HepG2 (cell line): Measurements from ENCODE around the gene TRABD. TPM values are rescaled to one million over a fixed set of nuclear protein-coding genes. Genes with fewer than 3 reads are reported as not detected.
A peak's percentile ranks its signal among the peaks of the same experiment; 100 is the strongest.

ENCODE experiments used
- GZF1 ChIP-seq: sonication (generic); formaldehyde crosslinking; IDR thresholded peaks from 2 replicates; pipeline ENCODE4 v1.5.1; 2020; ENCODE audit warnings: mild to moderate bottlenecking, missing genetic modification reagents
- MTA1 ChIP-seq: sonication (generic); formaldehyde crosslinking; IDR thresholded peaks from 2 replicates; pipeline ENCODE4 v1.4.0; 2020; ENCODE audit warnings: missing genetic modification reagents, mild to moderate bottlenecking, borderline replicate concordance
- MTF2 ChIP-seq: sonication (generic); formaldehyde crosslinking; IDR thresholded peaks from 2 replicates; pipeline ENCODE4 v1.5.0; 2020; ENCODE audit warnings: missing genetic modification reagents, borderline replicate concordance
- POLR2G ChIP-seq: fragments of 200-400 bp; formaldehyde crosslinking; IDR thresholded peaks from 2 replicates; pipeline ENCODE4 v1.6.1; 2018; ENCODE audit warnings: mild to moderate bottlenecking, low read depth, low read length, moderate library complexity
- RXRB ChIP-seq: IDR thresholded peaks from 2 replicates; pipeline ENCODE4 v1.6.1; 2016; ENCODE audit warnings: borderline replicate concordance, missing genetic modification reagents, missing compliant biosample characterization
- SIN3A ChIP-seq: IDR thresholded peaks from 2 replicates; pipeline ENCODE4 v1.6.1; 2011; ENCODE audit warnings: low read depth, mild to moderate bottlenecking, control low read depth, low read length, borderline replicate concordance
- SP2 ChIP-seq: sonication (generic); formaldehyde crosslinking; IDR thresholded peaks from 2 replicates; pipeline ENCODE4 v1.5.1; 2020; ENCODE audit warnings: mild to moderate bottlenecking, missing genetic modification reagents
- TBP ChIP-seq: sonication (generic); formaldehyde crosslinking; IDR thresholded peaks from 2 replicates; pipeline ENCODE4 v1.5.0; 2020; ENCODE audit warnings: missing genetic modification reagents
- ZEB1 ChIP-seq: IDR thresholded peaks from 2 replicates; pipeline ENCODE4 v1.6.1; 2012; ENCODE audit warnings: mild to moderate bottlenecking, low read depth, inconsistent platforms; ENCODE audit not compliant: insufficient replicate concordance
- ZFP36 ChIP-seq: fragments of 150-350 bp; IDR thresholded peaks from 2 replicates; pipeline ENCODE4 v1.6.1; 2018; ENCODE audit warnings: borderline replicate concordance, low read length, low read depth; ENCODE audit not compliant: partially characterized antibody
- ZNF12 ChIP-seq: sonication (generic); formaldehyde crosslinking; IDR thresholded peaks from 2 replicates; pipeline ENCODE4 v1.5.0; 2020; ENCODE audit warnings: missing genetic modification reagents
- ZNF33A ChIP-seq: sonication (generic); formaldehyde crosslinking; IDR thresholded peaks from 2 replicates; pipeline ENCODE4 v1.5.1; 2020; ENCODE audit warnings: missing genetic modification reagents, mild to moderate bottlenecking, moderate library complexity, borderline replicate concordance
- ZNF607 ChIP-seq: sonication (generic); formaldehyde crosslinking; IDR thresholded peaks from 2 replicates; pipeline ENCODE4 v1.5.1; 2020; ENCODE audit warnings: missing genetic modification reagents, mild to moderate bottlenecking, borderline replicate concordance
- polyA plus RNA-seq, 8 experiments: library from polyadenylated mRNA; depleted of rRNA in 3 of 8; stranded (reverse) in 7 of 8; unstranded in 1 of 8; fragments of >200 nt; fragmentation: Illumina TruSeq in 4 of 8; extraction: Trizol in 4 of 8; gene quantifications; 2 replicates each; pipeline versions ENCODE4 v1.2.1 to v1.2.3, GENCODE V29; 2011 to 2016; ENCODE audit warnings: low read depth in 4 of 8, missing spikeins in 1 of 8, mixed read lengths in 1 of 8; ENCODE audit not compliant: insufficient read depth in 1 of 8
- total RNA-seq, 5 experiments: library from RNA; depleted of rRNA; stranded (reverse); fragments of >200 nt; fragmentation: Illumina TruSeq; extraction: Trizol; gene quantifications; 2 replicates each; pipeline ENCODE4 v1.2.3, GENCODE V29; 2016; ENCODE audit warnings: low read depth in 1 of 5
- TF ChIP-seq, protein P1 (sequence below), 2 experiments: sonication (generic) in 1 of 2; formaldehyde crosslinking in 1 of 2; IDR thresholded peaks; 2 replicates each; pipeline versions ENCODE4 v1.4.0 to v1.6.1; 2018 to 2020; ENCODE audit warnings: missing genetic modification reagents in 2 of 2, borderline replicate concordance in 1 of 2, low read depth in 1 of 2, mild to moderate bottlenecking in 1 of 2, missing biosample characterization in 1 of 2
- TF ChIP-seq, protein P2 (sequence below): sonication (generic); formaldehyde crosslinking; IDR thresholded peaks from 2 replicates; pipeline ENCODE4 v1.8.1; 2023; ENCODE audit warnings: mild to moderate bottlenecking, missing genetic modification reagents
- TF ChIP-seq, protein P3 (sequence below): sonication (generic); formaldehyde crosslinking; IDR thresholded peaks from 2 replicates; pipeline ENCODE4 v1.5.1; 2020; ENCODE audit warnings: missing genetic modification reagents, mild to moderate bottlenecking, borderline replicate concordance
- TF ChIP-seq, protein P4 (sequence below): IDR thresholded peaks from 2 replicates; pipeline ENCODE4 v1.6.1; 2016; ENCODE audit warnings: missing biosample characterization, missing genetic modification reagents, low read depth
- TF ChIP-seq, protein P5 (sequence below): fragments of 450-650 bp; IDR thresholded peaks from 2 replicates; pipeline ENCODE4 v1.6.1; 2016

Gene TRABD
- total and polyA plus RNA-seq, 2 of the 13 experiments (the other 11 are each of a cell fraction or from before 2014, with no cell fraction given): 21.5 to 28.9 TPM

DNA sequence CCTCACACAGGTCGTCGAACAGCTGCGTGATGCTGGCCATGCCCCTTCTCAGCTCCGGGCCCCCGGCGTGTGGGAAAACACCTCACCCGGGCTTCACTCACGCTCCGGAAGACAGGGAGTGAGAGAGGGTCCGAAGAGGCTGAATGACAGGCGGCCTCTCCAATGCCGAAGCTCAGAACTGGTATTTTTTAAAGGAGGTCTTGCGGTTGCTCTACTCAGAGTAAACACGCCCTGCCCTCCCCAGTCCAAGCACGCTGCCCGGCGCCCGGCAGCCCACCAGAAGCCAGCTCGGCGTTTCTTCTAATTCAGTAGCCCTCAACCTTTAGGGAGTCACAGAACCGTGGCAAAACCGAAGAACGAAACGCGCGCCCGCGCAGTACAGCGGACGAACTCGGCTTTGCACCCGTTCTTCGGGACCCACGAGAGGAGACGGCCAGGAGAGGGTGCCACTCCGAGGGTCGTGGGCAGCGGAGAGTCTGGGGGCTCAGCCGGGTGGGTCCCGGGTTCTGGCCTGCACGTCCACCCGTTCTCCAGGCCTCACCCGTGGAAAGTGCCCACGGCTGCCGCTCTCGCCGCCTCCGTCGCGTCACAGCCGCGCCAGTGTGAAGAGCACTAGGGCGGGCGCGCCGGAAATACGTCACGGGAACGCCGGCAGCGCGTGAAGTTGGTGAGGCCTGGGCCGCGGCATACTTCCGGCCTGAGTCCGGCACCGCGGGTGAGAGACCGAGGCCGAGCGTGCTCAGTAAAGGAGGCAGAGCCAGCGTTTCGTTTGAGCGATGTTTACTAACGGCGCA is 58.9 kb downstream of the TRABD start, which contains the start of gene TUBGCP6 (continued):
- TF ChIP-seq, protein P1, sequence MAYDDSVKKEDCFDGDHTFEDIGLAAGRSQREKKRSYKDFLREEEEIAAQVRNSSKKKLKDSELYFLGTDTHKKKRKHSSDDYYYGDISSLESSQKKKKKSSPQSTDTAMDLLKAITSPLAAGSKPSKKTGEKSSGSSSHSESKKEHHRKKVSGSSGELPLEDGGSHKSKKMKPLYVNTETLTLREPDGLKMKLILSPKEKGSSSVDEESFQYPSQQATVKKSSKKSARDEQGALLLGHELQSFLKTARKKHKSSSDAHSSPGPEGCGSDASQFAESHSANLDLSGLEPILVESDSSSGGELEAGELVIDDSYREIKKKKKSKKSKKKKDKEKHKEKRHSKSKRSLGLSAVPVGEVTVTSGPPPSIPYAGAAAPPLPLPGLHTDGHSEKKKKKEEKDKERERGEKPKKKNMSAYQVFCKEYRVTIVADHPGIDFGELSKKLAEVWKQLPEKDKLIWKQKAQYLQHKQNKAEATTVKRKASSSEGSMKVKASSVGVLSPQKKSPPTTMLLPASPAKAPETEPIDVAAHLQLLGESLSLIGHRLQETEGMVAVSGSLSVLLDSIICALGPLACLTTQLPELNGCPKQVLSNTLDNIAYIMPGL (CRISPR knock-in tag; IDR thresholded peaks at IDR 0.05; ENCODE audit: borderline replicate concordance in 1 of 2, low read depth in 1 of 2): peak in 1 of 2 experiments; percentile 90
- TF ChIP-seq RXRB (CRISPR knock-in tag) (no peak), SP2 (CRISPR knock-in tag) (peak; percentile 81), MTF2 (no peak), SIN3A (peak; percentile 81), TBP (no peak), ZFP36 (no peak), POLR2G (peak; percentile 92), GZF1 (peak; percentile 50; the same call in 1 of the 2 replicates), ZNF607 (no peak; the same call in 1 of the 2 replicates), MTA1 (CRISPR knock-in tag) (peak; percentile 97; the same call in 1 of the 2 replicates), ZNF12 (0 out of 2 replicates have a peak, but pooled peaks have one; percentile 27), ZNF33A (CRISPR knock-in tag) (no peak), ZEB1 (peak; percentile 48)
- TF ChIP-seq, protein P2, sequence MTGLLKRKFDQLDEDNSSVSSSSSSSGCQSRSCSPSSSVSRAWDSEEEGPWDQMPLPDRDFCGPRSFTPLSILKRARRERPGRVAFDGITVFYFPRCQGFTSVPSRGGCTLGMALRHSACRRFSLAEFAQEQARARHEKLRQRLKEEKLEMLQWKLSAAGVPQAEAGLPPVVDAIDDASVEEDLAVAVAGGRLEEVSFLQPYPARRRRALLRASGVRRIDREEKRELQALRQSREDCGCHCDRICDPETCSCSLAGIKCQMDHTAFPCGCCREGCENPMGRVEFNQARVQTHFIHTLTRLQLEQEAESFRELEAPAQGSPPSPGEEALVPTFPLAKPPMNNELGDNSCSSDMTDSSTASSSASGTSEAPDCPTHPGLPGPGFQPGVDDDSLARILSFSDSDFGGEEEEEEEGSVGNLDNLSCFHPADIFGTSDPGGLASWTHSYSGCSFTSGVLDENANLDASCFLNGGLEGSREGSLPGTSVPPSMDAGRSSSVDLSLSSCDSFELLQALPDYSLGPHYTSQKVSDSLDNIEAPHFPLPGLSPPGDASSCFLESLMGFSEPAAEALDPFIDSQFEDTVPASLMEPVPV (CRISPR knock-in tag): peak; percentile 71; the same call in 1 of the 2 replicates
- TF ChIP-seq, protein P3, sequence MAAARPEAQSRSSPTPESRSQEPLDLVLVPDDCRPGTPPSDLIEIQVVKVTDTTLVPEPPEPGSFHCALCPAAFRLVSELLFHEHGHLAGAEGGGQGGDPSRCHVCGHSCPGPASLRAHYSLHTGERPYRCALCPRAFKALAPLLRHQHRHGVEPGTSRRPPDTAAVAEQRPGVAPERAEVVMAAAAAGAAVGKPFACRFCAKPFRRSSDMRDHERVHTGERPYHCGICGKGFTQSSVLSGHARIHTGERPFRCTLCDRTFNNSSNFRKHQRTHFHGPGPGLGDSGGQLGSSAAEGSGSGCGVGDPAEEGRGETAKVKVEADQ: 0 out of 2 replicates have a peak, but pooled peaks have one; percentile 70
- TF ChIP-seq, protein P4, sequence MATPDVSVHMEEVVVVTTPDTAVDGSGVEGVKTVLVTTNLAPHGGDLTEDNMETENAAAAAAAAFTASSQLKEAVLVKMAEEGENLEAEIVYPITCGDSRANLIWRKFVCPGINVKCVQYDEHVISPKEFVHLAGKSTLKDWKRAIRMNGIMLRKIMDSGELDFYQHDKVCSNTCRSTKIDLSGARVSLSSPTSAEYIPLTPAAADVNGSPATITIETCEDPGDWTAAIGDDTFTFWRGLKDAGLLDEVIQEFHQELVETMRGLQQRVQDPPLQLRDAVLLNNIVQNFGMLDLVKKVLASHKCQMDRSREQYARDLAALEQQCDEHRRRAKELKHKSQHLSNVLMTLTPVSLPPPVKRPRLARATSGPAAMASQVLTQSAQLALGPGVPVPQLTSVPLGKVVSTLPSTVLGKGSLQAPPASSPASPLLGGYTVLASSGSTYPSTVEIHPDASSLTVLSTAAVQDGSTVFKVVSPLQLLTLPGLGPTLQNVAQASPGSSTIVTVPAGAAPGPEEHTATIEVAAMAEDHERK (CRISPR knock-in tag): peak; percentile 70
- TF ChIP-seq, protein P5, sequence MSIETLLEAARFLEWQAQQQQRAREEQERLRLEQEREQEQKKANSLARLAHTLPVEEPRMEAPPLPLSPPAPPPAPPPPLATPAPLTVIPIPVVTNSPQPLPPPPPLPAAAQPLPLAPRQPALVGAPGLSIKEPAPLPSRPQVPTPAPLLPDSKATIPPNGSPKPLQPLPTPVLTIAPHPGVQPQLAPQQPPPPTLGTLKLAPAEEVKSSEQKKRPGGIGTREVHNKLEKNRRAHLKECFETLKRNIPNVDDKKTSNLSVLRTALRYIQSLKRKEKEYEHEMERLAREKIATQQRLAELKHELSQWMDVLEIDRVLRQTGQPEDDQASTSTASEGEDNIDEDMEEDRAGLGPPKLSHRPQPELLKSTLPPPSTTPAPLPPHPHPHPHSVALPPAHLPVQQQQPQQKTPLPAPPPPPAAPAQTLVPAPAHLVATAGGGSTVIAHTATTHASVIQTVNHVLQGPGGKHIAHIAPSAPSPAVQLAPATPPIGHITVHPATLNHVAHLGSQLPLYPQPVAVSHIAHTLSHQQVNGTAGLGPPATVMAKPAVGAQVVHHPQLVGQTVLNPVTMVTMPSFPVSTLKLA: peak; percentile 73
